HG02885 (cell line): ENCODE data around the gene GET3.

Source experiments
- ATAC-seq: cut with Tn5 transposase; IDR thresholded peaks from one replicate; pipeline ENCODE4 v1.9.1; 2021; ENCODE audit warnings: mild to moderate bottlenecking; ENCODE audit not compliant: unreplicated experiment, poor library complexity

Gene GET3

GRCh38 chr19:12778017-12778904 lies 41.0 kb downstream of the GET3 start:
- ATAC-seq: no peak

- ATAC-seq: no peak
Observed at GRCh38 chr19:12778905-12779161, 41.5 kb downstream of the GET3 start.

DNA sequence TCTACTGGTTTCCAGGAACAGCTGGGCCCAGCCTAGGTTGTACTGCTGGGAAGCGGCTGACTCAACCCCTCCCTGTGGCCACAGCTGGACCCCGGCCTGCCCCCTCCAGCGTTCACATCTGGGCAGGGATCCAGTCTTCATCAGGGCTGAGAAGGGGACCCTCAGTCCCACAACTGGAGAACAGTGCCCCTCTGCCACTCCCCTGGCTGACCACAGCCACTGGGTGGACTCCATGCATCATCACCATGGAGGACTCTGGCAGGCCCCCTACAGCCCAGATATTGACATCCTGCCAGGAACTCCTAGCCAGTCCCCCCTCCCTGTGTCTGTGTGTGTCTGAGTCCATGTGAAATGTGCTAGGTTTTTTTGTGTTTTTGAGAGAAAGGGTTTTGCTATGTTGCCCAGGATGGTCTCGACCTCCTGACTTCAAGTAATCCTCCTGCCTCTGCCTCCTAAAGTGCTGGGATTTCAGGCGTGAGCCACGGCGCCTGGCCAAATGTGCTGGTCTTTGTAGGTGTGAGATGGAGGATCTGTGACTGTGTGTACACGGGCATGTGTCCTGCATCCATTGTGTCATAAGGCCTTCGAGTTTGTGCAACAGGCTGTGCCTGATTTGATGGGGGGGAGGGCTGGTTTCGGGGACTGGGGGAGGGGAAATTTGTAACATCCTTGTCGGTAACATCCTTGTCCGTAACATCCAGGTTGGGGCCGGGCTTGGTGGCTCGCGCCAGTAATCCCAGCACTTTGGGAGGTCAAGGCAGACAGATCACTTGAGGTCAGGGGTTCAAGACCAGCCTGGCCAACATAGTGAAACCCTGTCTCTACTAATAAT lies 42.1 kb downstream of the GET3 start:
- no peak for ATAC-seq

DNA sequence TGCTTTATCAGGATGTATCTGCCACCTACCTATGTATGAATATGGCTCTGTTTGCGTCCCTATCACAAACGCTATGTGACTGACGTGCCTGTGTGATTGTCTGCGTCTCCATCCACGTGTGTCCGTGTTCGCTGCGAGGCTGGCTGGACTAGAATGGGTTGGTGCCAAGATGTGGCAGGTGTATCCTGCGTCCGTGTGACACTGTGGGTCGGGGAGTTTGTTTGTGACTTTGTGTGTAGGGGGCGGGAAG lies 44.8 kb downstream of the GET3 start:
- ATAC-seq: no peak

DNA sequence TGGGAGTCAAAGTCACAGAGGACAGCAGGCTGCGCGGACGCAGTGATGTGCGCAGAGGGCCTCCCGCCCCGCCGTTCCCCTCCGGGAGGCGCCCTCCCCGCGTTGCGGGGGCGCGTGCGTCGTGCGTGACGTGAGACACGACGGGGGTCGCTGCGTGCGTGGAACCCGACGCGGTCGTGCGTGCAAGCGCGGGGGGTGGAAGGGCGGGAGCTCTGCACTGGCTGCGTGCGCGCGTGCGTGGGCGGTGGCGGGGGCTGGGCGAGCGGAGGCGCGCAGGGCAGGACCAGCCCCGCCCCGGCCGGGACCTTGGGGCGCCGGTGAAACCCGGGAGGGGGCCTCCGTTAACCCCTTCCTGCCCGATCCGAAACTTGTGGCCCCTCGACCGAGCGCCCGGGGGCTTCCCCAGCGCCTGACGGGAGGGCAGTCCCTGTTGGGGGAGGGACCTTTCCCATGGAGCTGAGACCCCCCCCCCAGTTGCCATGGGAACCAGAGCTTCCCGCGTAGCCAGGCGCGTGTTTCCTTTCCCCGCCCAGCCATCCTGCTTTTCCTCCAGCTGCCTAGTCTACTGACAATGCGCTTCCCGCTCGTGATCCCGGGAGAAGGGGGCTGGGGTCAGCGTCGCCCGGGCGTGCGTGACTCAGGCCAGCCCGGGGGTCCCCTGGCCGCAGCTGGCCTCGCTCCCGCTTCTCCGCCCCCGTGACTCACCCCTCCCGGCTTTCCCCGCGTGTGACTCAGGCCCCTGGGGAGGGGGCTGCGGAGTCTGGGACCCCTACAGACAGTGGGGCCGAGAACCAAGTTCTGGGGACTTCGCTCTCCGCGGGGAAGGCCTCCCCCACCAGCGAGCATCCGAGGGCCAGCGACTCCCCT lies 45.4 kb downstream of the GET3 start:
- peak; percentile 51 for ATAC-seq

GRCh38 chr19:12783291-12783848 lies 46.1 kb downstream of the GET3 start:
- no peak for ATAC-seq

- ATAC-seq: no peak
Observed at GRCh38 chr19:12783849-12784393, 46.6 kb downstream of the GET3 start.

DNA sequence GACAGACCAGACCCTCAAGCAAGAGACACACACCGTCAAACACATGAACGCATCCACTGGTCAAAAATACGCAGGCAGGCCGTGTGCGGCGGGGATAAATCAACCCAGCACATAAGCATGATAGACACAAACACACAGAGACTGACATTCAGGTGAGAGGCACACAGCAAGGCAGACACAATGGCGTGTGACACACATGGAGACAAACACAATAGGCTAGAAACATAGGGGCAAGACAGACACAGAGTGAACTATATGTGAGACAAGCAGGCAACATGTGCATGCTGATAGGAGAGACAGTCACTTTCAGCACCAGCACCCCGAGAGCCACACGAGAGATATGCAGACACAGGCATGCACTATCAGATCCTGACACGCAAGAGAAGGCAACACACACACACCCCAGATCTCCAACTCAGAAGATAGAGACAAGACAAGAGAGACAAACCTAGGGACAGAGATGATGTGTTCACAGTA lies 47.1 kb downstream of the GET3 start:
- no peak for ATAC-seq

GRCh38 chr19:12784871-12785430 lies 47.7 kb downstream of the GET3 start:
- no peak for ATAC-seq

- no peak for ATAC-seq
Observed at GRCh38 chr19:12785431-12786031, 48.2 kb downstream of the GET3 start.

- ATAC-seq: no peak
Observed at GRCh38 chr19:12786141-12786870, 49.0 kb downstream of the GET3 start.

DNA sequence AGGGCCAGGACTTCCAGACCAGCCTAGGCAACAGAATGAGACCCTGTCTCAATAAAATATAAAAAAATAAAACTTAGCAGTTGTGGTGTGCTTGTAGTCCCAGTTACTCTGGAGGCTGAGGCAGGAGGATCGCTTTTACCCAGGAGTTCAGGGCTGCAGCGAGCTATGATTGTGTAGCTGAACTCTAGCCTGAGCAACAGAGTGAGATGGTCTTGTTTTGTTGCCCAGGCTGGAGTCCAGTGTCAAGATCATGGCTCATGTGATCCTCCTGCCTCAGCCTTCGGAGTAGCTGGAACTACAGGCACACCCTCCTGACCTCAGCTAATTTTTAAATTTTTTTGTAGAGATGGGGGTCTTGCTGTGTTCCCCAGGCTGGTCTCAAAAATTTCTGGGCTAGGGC lies 49.7 kb downstream of the GET3 start:
- ATAC-seq: no peak

DNA sequence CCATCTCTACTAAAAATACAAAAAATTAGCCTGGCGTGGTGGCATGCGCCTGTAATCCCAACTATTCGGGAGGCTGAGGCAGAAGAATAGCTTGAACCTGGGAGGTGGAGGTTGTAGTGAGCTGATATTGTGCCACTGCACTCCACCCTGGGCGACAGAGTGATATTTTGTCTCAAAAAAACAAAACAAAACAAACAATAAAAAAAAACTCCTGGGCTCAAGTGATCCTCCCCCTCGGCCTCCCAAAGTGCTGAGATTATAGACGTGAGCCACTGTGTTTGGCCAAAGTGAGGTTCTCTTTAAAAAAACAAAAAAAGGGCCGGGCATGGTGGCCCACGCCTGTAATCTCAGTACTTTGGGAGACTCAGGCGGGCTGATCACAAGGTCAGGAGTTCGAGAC lies 50.2 kb downstream of the GET3 start:
- no peak for ATAC-seq

DNA sequence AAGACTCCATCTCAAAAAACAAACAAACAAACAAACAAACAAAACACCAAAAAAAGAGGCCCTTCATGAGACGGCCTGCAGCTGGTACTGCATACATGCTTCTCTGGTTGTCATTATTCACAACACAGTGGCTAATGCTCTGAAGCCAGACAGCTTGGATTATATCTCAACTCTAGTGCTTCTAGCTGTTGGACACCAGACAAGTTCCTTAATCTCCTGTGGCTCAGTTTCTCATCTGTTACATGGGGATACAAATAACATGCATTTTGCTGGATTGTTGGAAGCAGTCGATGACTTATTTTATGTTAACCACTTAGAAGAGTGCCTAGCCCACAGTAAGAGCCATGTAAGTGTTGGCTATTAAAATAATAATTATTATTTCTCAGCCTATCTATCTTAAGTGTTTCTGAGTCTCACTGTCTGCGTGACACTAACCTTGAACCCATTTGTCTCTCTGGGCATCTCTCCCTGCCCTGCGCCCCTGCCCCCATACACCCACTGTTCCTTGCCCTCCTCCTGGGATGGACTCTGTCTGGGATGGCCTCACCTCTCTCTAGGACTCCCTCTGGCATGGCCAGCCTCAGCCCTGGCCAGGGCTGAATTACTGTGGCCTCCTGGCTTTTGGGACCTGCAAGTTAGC lies 50.9 kb downstream of the GET3 start:
- no peak for ATAC-seq

GRCh38 chr19:12788682-12789097 lies 51.4 kb downstream of the GET3 start:
- no peak for ATAC-seq

DNA sequence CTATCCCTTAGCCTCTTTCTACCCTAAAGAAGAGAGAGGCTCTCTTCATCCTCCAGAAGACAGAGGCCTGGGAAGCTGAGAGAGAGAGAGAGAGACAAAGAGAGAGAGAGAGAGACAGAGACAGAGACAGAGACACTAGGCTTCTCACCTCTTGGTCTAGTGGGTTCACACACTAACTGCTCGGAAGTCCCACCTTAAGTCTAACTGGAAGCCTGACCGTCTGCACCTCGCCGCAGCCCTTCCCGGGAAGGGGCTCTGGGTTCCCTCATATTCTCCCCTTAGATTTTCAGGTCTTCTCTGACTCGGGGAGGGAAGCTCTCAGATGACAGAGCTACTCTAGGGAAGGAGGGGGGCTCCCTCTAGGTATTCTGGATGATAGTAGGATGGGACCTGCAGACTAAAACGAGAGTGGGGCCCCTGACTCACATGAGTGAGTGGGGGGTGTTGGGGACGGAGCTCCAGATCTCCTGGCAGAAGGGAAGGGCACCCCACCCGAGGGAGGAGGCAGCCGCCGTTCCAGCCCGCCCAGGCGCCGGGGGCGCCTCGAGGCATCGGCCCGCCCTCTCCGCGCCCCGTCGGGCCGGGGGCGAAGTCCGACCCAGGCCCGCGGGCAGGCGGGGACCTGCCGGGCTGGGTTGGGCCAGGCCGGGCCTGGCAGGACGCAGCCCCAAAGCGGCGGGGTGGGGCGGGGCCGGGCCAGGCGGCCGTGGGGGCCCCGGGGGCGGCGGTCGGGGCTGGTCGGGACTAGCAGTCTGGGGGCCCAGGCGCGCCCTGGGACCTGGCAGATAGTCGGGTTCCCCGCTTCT lies 52.0 kb downstream of the GET3 start:
- ATAC-seq: no peak

GRCh38 chr19:12789904-12790619 lies 52.8 kb downstream of the GET3 start:
- ATAC-seq: peak; percentile 50
